ENCODE data around the gene HSPD1. TPM values are rescaled to one million over a fixed set of nuclear protein-coding genes. Genes with fewer than 3 reads are reported as not detected.
"Not testable (repeated sequence)": the region's sequence is repeated elsewhere in the genome, so short reads cannot be mapped to it uniquely, and the experiment has no call there.

HSPD1 gene
- total and polyA plus RNA-seq, 2 donors from 2014 or later, result 157 to 390 TPM

DNA sequence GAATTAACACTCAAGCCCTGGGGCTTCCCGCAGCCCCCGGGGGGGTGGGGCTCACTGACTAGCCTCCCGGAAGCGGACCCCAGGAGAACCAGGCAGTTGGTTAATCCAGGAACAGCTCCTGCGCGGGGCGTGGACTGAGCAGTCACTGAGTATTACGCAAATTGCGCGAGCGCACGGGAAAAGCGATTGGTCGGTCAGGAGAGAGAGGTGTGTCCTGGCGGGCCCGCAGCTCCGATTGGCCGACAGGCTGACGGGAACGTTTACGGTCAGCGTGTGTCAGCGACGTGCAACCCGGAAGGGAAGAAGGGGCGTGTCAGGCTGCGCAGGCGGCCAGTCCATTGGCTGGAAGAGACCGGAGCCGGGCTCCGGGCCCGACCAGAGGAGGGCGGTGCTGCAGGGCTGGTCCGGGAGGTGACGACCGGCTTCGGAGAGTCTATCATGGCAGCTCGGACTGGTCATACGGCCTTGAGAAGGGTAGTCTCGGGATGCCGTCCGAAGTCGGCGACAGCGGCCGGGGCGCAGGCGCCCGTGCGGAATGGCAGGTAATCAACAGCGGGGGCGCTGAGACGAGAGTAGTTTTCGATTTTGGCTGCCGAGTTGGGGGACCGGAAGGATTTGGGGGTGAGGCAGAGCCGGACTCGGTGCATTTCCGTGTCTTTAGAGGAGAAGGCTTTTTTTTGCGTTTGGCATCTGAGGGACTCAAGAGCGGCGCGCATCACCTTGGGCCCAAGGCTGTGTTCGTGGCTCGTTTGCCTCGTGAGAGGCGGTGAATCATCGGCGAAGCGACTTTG, 46.3 kb downstream of the HSPD1 start, which contains the start of gene COQ10B:
Gene COQ10B (plus strand): TSS at position 430 of the 791 bp plus-strand sequence. CDS start 9 bp downstream, at position 439.
- no peaks in the 10 kb centered on the region for H3K27me3 ChIP-seq (ENCODE audit: control insufficient read depth, insufficient read depth, low read length)
- H3K4me1 ChIP-seq (ENCODE audit: control insufficient read depth in 2 of 3, insufficient read depth in 2 of 3, low read depth in 1 of 3, low read length in 3 of 3), result peaks cover 0 to 16% (median 13%) of the 10 kb centered on the region in 3 donors
- TF ChIP-seq, protein P1, sequence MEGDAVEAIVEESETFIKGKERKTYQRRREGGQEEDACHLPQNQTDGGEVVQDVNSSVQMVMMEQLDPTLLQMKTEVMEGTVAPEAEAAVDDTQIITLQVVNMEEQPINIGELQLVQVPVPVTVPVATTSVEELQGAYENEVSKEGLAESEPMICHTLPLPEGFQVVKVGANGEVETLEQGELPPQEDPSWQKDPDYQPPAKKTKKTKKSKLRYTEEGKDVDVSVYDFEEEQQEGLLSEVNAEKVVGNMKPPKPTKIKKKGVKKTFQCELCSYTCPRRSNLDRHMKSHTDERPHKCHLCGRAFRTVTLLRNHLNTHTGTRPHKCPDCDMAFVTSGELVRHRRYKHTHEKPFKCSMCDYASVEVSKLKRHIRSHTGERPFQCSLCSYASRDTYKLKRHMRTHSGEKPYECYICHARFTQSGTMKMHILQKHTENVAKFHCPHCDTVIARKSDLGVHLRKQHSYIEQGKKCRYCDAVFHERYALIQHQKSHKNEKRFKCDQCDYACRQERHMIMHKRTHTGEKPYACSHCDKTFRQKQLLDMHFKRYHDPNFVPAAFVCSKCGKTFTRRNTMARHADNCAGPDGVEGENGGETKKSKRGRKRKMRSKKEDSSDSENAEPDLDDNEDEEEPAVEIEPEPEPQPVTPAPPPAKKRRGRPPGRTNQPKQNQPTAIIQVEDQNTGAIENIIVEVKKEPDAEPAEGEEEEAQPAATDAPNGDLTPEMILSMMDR (IDR thresholded peaks at IDR 0.05; ENCODE audit: borderline replicate concordance, extremely low read depth, insufficient read depth), result peak; percentile 21
- H3K9ac ChIP-seq (ENCODE audit: low read length in 3 of 3), result peak within 1 kb of the TSS; percentile 94 to 100 (median 100)
- DNase-seq, result peak; percentile 99 to 100 (median 100)
- FAIRE-seq, result peak; percentile 91
- intact Hi-C loops (cut with DNase I), result no loop called here
- H3K9me3 ChIP-seq (ENCODE audit: control insufficient read depth in 2 of 3, insufficient read depth in 1 of 3, low read length in 3 of 3), result no peaks in the 10 kb centered on the region
- H3K36me3 ChIP-seq (ENCODE audit: control insufficient read depth in 2 of 3, insufficient read depth in 3 of 3, low read length in 3 of 3), result no peaks in the 10 kb centered on the region
- H3K27ac ChIP-seq (ENCODE audit: low read depth in 2 of 2, low read length in 2 of 2), result peak within 1 kb of the TSS; percentile 100
- peak within 1 kb of the TSS; percentile 97 to 100 (median 97) for H3K4me3 ChIP-seq (ENCODE audit: low read length in 3 of 3)

DNA sequence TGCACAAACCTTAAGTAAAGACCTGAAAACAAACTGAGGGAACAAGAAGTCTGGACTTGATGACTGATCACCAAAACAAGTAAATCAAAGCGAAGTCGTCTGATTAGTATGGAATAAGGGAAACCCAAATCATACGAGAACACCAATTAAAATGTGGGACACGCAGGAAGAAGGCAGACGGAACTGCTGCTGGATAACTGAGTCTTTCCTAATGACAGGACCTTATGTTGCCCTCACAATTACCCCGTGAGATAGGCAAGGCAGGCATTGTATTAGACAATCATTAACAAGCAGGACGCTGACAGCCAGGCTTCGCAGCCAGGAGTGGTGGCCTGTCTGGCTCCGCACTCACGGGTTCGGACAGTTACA, 46.9 kb downstream of the HSPD1 start:
- DNase-seq, result no peak
- Histone ChIP-seq H3K4me1 (ENCODE audit: control insufficient read depth in 2 of 3, insufficient read depth in 2 of 3, low read depth in 1 of 3, low read length in 3 of 3) (peaks cover 0 to 16% (median 13%) of the 10 kb centered on the region in 3 donors), H3K27me3 (ENCODE audit: control insufficient read depth, insufficient read depth, low read length) (no peaks in the 10 kb centered on the region), H3K9me3 (ENCODE audit: control insufficient read depth in 2 of 3, insufficient read depth in 1 of 3, low read length in 3 of 3) (no peaks in the 10 kb centered on the region), H3K27ac (ENCODE audit: low read depth in 2 of 2, low read length in 2 of 2) (peak overlapping the region; percentile 90 to 100), H3K9ac (ENCODE audit: low read length in 3 of 3) (peak overlapping the region; percentile 68 to 94 (median 92)), H3K4me3 (ENCODE audit: low read length in 3 of 3) (peak overlapping the region; percentile 95 to 100 (median 95)), H3K36me3 (ENCODE audit: control insufficient read depth in 2 of 3, insufficient read depth in 3 of 3, low read length in 3 of 3) (no peaks in the 10 kb centered on the region)
- TF ChIP-seq, protein P1 (IDR thresholded peaks at IDR 0.05; ENCODE audit: borderline replicate concordance, extremely low read depth, insufficient read depth), result no peak
- intact Hi-C loops (cut with DNase I), result no loop called here
- no peak for FAIRE-seq

DNA sequence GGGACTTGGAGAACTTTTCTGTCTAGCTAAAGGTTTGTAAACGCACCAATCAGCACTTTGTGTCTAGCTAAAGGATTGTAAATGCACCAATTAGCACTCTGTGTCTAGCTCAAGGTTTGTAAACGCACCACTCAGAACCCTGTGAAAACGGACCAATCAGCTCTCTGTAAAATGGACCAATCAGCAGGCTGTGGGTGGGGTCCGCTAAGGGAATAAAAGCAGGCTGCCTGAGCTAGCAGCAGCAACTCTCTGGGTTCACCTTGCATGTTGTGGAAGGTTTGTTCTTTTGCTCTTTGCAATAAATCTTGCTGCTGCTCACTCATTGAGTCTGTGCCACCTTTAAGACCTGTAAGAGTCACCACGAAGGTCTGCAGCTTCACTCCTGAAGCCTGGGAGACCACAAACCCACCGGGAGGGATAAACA, 48.7 kb downstream of the HSPD1 start:
- FAIRE-seq; DNase-seq; H3K4me3 ChIP-seq (ENCODE audit: low read length in 3 of 3); H3K9ac ChIP-seq (ENCODE audit: low read length in 3 of 3); H3K36me3 ChIP-seq (ENCODE audit: control insufficient read depth in 2 of 3, insufficient read depth in 3 of 3, low read length in 3 of 3); H3K27ac ChIP-seq (ENCODE audit: low read depth in 2 of 2, low read length in 2 of 2); H3K27me3 ChIP-seq (ENCODE audit: control insufficient read depth, insufficient read depth, low read length); H3K9me3 ChIP-seq (ENCODE audit: control insufficient read depth in 2 of 3, insufficient read depth in 1 of 3, low read length in 3 of 3); intact Hi-C loops (cut with DNase I): not testable (repeated sequence)
- H3K4me1 ChIP-seq (ENCODE audit: control insufficient read depth in 2 of 3, insufficient read depth in 2 of 3, low read depth in 1 of 3, low read length in 3 of 3), result peaks cover 0 to 16% (median 13%) of the 10 kb centered on the region in 3 donors

DNA sequence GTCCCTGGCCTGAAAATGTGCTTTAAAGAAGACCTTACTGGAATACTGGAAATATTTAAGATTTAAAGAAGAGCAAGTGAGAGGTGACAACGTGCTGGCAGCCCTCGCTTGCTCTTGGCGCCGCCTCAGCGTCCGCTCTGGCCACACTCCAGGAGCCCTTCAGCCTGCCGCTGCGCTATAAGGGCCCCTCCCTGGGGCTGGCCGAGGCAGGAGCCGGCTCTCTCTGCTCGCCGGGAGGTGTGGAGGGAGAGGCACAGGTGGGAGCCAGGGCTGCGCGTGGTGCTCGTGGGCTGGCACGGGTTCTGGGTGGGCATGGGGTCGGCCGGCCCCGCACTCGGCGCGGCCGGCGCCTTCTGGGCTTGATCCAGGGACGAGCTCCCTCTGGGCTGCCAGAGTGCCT, 49.2 kb downstream of the HSPD1 start:
- H3K9ac ChIP-seq (ENCODE audit: low read length in 3 of 3), result no peak overlapping the region
- H3K27me3 ChIP-seq (ENCODE audit: control insufficient read depth, insufficient read depth, low read length), result no peaks in the 10 kb centered on the region
- FAIRE-seq (no peak), DNase-seq (no peak)
- H3K4me1 ChIP-seq (ENCODE audit: control insufficient read depth in 2 of 3, insufficient read depth in 2 of 3, low read depth in 1 of 3, low read length in 3 of 3), result peaks cover 0 to 14% (median 13%) of the 10 kb centered on the region in 3 donors
- H3K4me3 ChIP-seq (ENCODE audit: low read length in 3 of 3), result no peak overlapping the region
- no peak overlapping the region for H3K27ac ChIP-seq (ENCODE audit: low read depth in 2 of 2, low read length in 2 of 2)
- H3K9me3 ChIP-seq (ENCODE audit: control insufficient read depth in 2 of 3, insufficient read depth in 1 of 3, low read length in 3 of 3), result no peaks in the 10 kb centered on the region
- intact Hi-C loops (cut with DNase I), result no loop called here
- TF ChIP-seq, protein P1 (IDR thresholded peaks at IDR 0.05; ENCODE audit: borderline replicate concordance, extremely low read depth, insufficient read depth), result no peak
- no peaks in the 10 kb centered on the region for H3K36me3 ChIP-seq (ENCODE audit: control insufficient read depth in 2 of 3, insufficient read depth in 3 of 3, low read length in 3 of 3)
